ENCODE data around the gene PLEKHF1.

- TF ChIP-seq CTCF (conservative IDR thresholded peaks at IDR 0.05) (no peak), ZFX (IDR thresholded peaks at IDR 0.05) (no peak)
Measured at GRCh38 chr19:29699861-29700260, 34.6 kb downstream of the PLEKHF1 start.
